Measurements from ENCODE around the gene TMEM132D. TPM values are rescaled to one million over a fixed set of nuclear protein-coding genes. Genes with fewer than 3 reads are reported as not detected.

TMEM132D gene
- total and polyA plus RNA-seq, 2 of the 4 experiments (the other 2 are of a cell fraction), result not detected

DNA sequence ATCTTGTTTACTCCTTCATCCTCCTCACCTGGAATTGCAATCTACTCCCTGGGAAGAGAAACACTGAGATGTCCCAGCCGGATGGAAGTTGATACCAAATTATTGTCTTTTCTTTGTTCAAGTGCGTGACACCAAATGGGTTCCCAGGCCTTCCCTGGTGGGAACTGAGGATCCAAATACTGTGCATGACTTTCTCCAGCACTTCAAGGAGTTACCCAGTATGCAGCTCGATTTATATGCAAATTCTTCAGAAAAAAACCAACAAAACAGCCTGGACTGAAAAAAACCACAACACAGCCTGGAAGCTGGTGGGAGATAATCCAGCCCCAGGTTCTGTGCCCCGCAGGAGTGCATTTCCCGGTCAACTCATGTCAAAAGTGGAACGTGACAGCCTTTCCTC is 740.0 kb downstream of the TMEM132D start:
- H4K5ac ChIP-seq (ENCODE audit: low read depth, low read length), result no peak overlapping the region
- H2BK20ac ChIP-seq (ENCODE audit: low read depth, low read length), result no peak overlapping the region
- H2BK5ac ChIP-seq (ENCODE audit: low read depth, low read length, poor library complexity, severe bottlenecking), result no peak overlapping the region
- no peaks in the 10 kb centered on the region for H3K9me1 ChIP-seq (ENCODE audit: insufficient read depth, low read length)
- DNase-seq (no peak), ATAC-seq (ENCODE audit: low read depth) (no peak)
- H2AK9ac ChIP-seq (replicated peaks; ENCODE audit: low read depth, low read length, poor library complexity), result no peak overlapping the region
- H2BK120ac ChIP-seq (ENCODE audit: low read depth, low read length), result no peak overlapping the region
- H3K14ac ChIP-seq (replicated peaks; ENCODE audit: low read depth, low read length), result no peak overlapping the region
- H3K4ac ChIP-seq (ENCODE audit: low read depth, low read length), result no peak overlapping the region
- TF ChIP-seq CEBPB (IDR thresholded peaks at IDR 0.05; ENCODE audit: low read depth, low read length), result no peak
- no peaks in the 10 kb centered on the region for H3K4me1 ChIP-seq (ENCODE audit: control insufficient read depth, insufficient read depth, low read length)
- H3K9ac ChIP-seq (ENCODE audit: low read depth, low read length), result no peak overlapping the region
- no peak overlapping the region for H4K8ac ChIP-seq (ENCODE audit: low read depth in 2 of 2, low read length in 2 of 2)
- 20% methylated on average over 2 of the region's 6 CpGs; no CpG with 5 or more reads in 1 of the 2 experiments for WGBS, 2 experiments (ENCODE audit: extremely low coverage in 2 of 2, insufficient read length in 1 of 2)
- H3K36me3 ChIP-seq (ENCODE audit: control insufficient read depth, insufficient read depth, low read length), result no peaks in the 10 kb centered on the region
- H2AFZ ChIP-seq (replicated peaks; ENCODE audit: low read length, poor library complexity), result no peak overlapping the region
- H3K27me3 ChIP-seq (ENCODE audit: control insufficient read depth, insufficient read depth, low read length), result no peaks in the 10 kb centered on the region
- no peak overlapping the region for H2BK15ac ChIP-seq (ENCODE audit: low read depth, low read length)
- H3K56ac ChIP-seq (ENCODE audit: extremely low read depth, insufficient read depth, low read length), result no peak overlapping the region
- no peak overlapping the region for H3K23ac ChIP-seq (ENCODE audit: low read depth, low read length)
- H3K79me1 ChIP-seq (ENCODE audit: low read depth in 1 of 2, low read length in 2 of 2), result no peaks in the 10 kb centered on the region
- BruUV-seq (replicated peaks), result no TSS peak
- no peaks in the 10 kb centered on the region for H4K20me1 ChIP-seq (ENCODE audit: insufficient read depth, low read length)
- H3K18ac ChIP-seq (ENCODE audit: low read depth, low read length), result no peak overlapping the region
- POLR2A ChIA-PET (ENCODE audit: unreplicated experiment), result no interaction called here
- dilution Hi-C loops (cut with HindIII; ENCODE audit: low sequenced_read_pairs, unreplicated experiment) (no loop called here), in situ Hi-C loops (cut with MboI; ENCODE audit: low sequenced_read_pairs) (no loop called here), intact Hi-C loops (cut with micrococcal nuclease) (no loop called here)
- H3K27ac ChIP-seq (ENCODE audit: insufficient read depth, low read length), result no peak overlapping the region
- H4K91ac ChIP-seq (ENCODE audit: insufficient read depth, low read depth, low read length), result no peak overlapping the region
- peaks cover 24% of the 10 kb centered on the region for H3K9me3 ChIP-seq (ENCODE audit: control insufficient read depth, insufficient read depth, low read length)
- no peak overlapping the region for H3K4me2 ChIP-seq (ENCODE audit: low read depth, low read length)
- H3K4me3 ChIP-seq (ENCODE audit: insufficient read depth, low read depth, low read length), result no peak overlapping the region
- H2AK5ac ChIP-seq (ENCODE audit: low read depth, low read length), result no peak overlapping the region
- CTCF ChIA-PET, result no interaction called here
